SK-N-SH (cell line): ENCODE data around the gene DHX35. TPM values are rescaled to one million over a fixed set of nuclear protein-coding genes. Genes with fewer than 3 reads are reported as not detected.

Source experiments
- CTCF ChIA-PET: fragments of 300-600, 350-600 bp; formaldehyde crosslinking; extraction: SDS; loops from one replicate; lab custom pipeline; 2021; lab: Yijun Ruan, JAX
- POLR2A ChIA-PET: fragments of 350-600 bp; sonication (Branson Sonifier 250); formaldehyde crosslinking; extraction: SDS; loops from one replicate; lab custom pipeline; 2020; ENCODE audit warnings: antibody characterized with exemption, inconsistent platforms; lab: Yijun Ruan, JAX
- DNase-seq: peaks from one replicate; pipeline ENCODE4 v3.0.0; 2012
- H2AFZ ChIP-seq: fragments of 200-600 bp; sonication (generic); 2 replicates; pipeline ENCODE4 v1.8.1; 2016; ENCODE audit warnings: antibody characterized with exemption, mild to moderate bottlenecking, low read depth
- H3F3A ChIP-seq: fragments of 200-600 bp; sonication (generic); replicated peaks from 2 replicates; pipeline ENCODE3; 2016; ENCODE audit warnings: antibody characterized with exemption, mild to moderate bottlenecking; ENCODE audit not compliant: insufficient read depth
- H3K27ac ChIP-seq, 2 experiments: fragments of 200-500 bp in 1 of 2; fragments of 200-600 bp in 1 of 2; sonication (Bioruptor generic) in 1 of 2; sonication (generic), shearing (Covaris generic) in 1 of 2; 2 replicates each; pipeline versions ENCODE4 v1.5.1 to v1.6.1; 2014 to 2016; ENCODE audit warnings: low read depth in 2 of 2, inconsistent platforms in 1 of 2, low read length in 1 of 2, mild to moderate bottlenecking in 1 of 2, mixed read lengths in 1 of 2
- H3K27me3 ChIP-seq: fragments of 200-600 bp; sonication (generic), shearing (Covaris generic); 2 replicates; pipeline ENCODE4 v1.6.1; 2016; ENCODE audit warnings: mixed run types; ENCODE audit not compliant: insufficient read depth
- H3K36me3 ChIP-seq, 2 experiments: fragments of 200-500 bp in 1 of 2; fragments of 200-600 bp in 1 of 2; sonication (Bioruptor generic) in 1 of 2; sonication (generic) in 1 of 2; replicated peaks in 1 of 2; 2 replicates each; pipeline versions ENCODE3 to v1.5.1; 2014 to 2016; ENCODE audit warnings: low read length in 1 of 2, mild to moderate bottlenecking in 1 of 2; ENCODE audit not compliant: insufficient read depth in 2 of 2, control insufficient read depth in 1 of 2
- H3K4me1 ChIP-seq, 2 experiments: fragments of 200-500 bp in 1 of 2; fragments of 200-600 bp in 1 of 2; sonication (Bioruptor generic) in 1 of 2; sonication (generic), shearing (Covaris generic) in 1 of 2; 2 replicates each; pipeline versions ENCODE4 v1.5.1 to v1.6.1; 2014 to 2016; ENCODE audit warnings: low read depth in 1 of 2, low read length in 1 of 2, mixed run types in 1 of 2; ENCODE audit not compliant: insufficient read depth in 2 of 2, control insufficient read depth in 1 of 2
- H3K4me2 ChIP-seq: fragments of 200-600 bp; sonication (generic), shearing (Covaris generic); 2 replicates; pipeline ENCODE4 v1.6.1; 2017; ENCODE audit warnings: mixed run types
- H3K4me3 ChIP-seq, 2 experiments: fragments of 200-500 bp in 1 of 2; fragments of 200-600 bp in 1 of 2; sonication (Bioruptor generic) in 1 of 2; sonication (generic), shearing (Covaris generic) in 1 of 2; 2 replicates each; pipeline versions ENCODE4 v1.5.1 to v1.8.1; 2014 to 2016; ENCODE audit warnings: low read depth in 2 of 2, inconsistent platforms in 1 of 2, low read length in 1 of 2, mild to moderate bottlenecking in 1 of 2, mixed read lengths in 1 of 2, moderate library complexity in 1 of 2
- H3K79me2 ChIP-seq: fragments of 200-600 bp; sonication (generic); 2 replicates; pipeline ENCODE4 v1.8.1; 2017; ENCODE audit warnings: mild to moderate bottlenecking; ENCODE audit not compliant: insufficient read depth
- H3K9ac ChIP-seq: fragments of 200-600 bp; sonication (generic); 2 replicates; pipeline ENCODE4 v1.6.1; 2017; ENCODE audit warnings: mixed run types
- H3K9me2 ChIP-seq: fragments of 200-600 bp; sonication (generic); 2 replicates; pipeline ENCODE4 v1.6.1; 2017; ENCODE audit warnings: mixed run types
- H3K9me3 ChIP-seq: fragments of 200-600 bp; sonication (generic); 2 replicates; pipeline ENCODE4 v1.6.1; 2017; ENCODE audit warnings: mixed run types, mild to moderate bottlenecking, moderate library complexity
- H4K20me1 ChIP-seq: fragments of 200-600 bp; sonication (generic); 2 replicates; pipeline ENCODE4 v1.6.1; 2017; ENCODE audit warnings: mild to moderate bottlenecking, mixed run types; ENCODE audit not compliant: insufficient read depth
- CTCF ChIP-seq: fragments of 200-600 bp; sonication (generic); IDR thresholded peaks from 2 replicates; pipeline ENCODE4 v1.6.1; 2017; ENCODE audit warnings: antibody characterized with exemption, mild to moderate bottlenecking, moderate library complexity
- ELF1 ChIP-seq: IDR thresholded peaks from 2 replicates; pipeline ENCODE4 v1.4.0; 2012
- EZH2phosphoT487 ChIP-seq: fragments of 200-600 bp; sonication (generic); IDR thresholded peaks from 2 replicates; pipeline ENCODE4 v1.6.1; 2017; ENCODE audit warnings: low read depth, mixed run types, mild to moderate bottlenecking, antibody characterized with exemption, moderate library complexity, borderline replicate concordance
- FOXJ3 ChIP-seq: sonication (generic); formaldehyde crosslinking; IDR thresholded peaks from 2 replicates; pipeline ENCODE4 v1.5.1; 2020; ENCODE audit warnings: mild to moderate bottlenecking, missing genetic modification reagents
- MAX ChIP-seq: IDR thresholded peaks from 2 replicates; pipeline ENCODE4 v1.4.0; 2012; ENCODE audit warnings: low read depth
- MEF2A ChIP-seq: IDR thresholded peaks from 2 replicates; pipeline ENCODE4 v1.4.0; 2012; ENCODE audit warnings: low read depth, borderline replicate concordance
- MXI1 ChIP-seq: IDR thresholded peaks from 2 replicates; pipeline ENCODE4 v1.6.1; 2012; ENCODE audit warnings: mild to moderate bottlenecking, low read depth, low read length, improper control_type of control experiment
- RAD21 ChIP-seq: IDR thresholded peaks from 2 replicates; pipeline ENCODE4 v1.6.1; 2012; ENCODE audit warnings: mild to moderate bottlenecking, low read length
- REST ChIP-seq: IDR thresholded peaks from 2 replicates; pipeline ENCODE4 v1.6.1; 2012; ENCODE audit warnings: mild to moderate bottlenecking, low read depth, low read length, moderate library complexity
- RXRA ChIP-seq: IDR thresholded peaks from 2 replicates; pipeline ENCODE4 v1.4.0; 2012; ENCODE audit warnings: low read depth, mild to moderate bottlenecking, borderline replicate concordance
- TAF1 ChIP-seq: IDR thresholded peaks from 2 replicates; pipeline ENCODE4 v1.6.1; 2012; ENCODE audit warnings: low read depth, mild to moderate bottlenecking, low read length, moderate library complexity, borderline replicate concordance
- TCF12 ChIP-seq: IDR thresholded peaks from 2 replicates; pipeline ENCODE4 v1.4.0; 2012
- TEAD4 ChIP-seq: IDR thresholded peaks from 2 replicates; pipeline ENCODE4 v1.4.0; 2012; ENCODE audit warnings: mild to moderate bottlenecking, borderline replicate concordance; ENCODE audit not compliant: insufficient read depth
- YY1 ChIP-seq: IDR thresholded peaks from 2 replicates; pipeline ENCODE4 v1.4.0; 2012; ENCODE audit warnings: low read depth, mild to moderate bottlenecking
- WGBS: methylation state at CpG from one replicate; pipeline ENCODE4 v1.1.6; 2017; ENCODE audit warnings: low lambda C conversion rate; 5-methylcytosine and 5-hydroxymethylcytosine counted together
- polyA plus RNA-seq, 3 experiments: library from polyadenylated mRNA; depleted of rRNA; stranded (reverse); fragments of >200 nt; gene quantifications; 2 replicates each; pipeline ENCODE4 v1.2.3, GENCODE V29; 2012

The DHX35 gene
- polyA plus RNA-seq, 1 of the 3 experiments (the other 2 are of a cell fraction), result 17.1 TPM

GRCh38 chr20:38917657-38918056 lies 44.5 kb upstream of the DHX35 start:
- ChIA-PET CTCF (interaction anchor here (0.8 kb wide), 1 partner anchor 130 kb away, joined by 4 read pairs; no protein-coding TSS in a partner anchor), POLR2A (no interaction called here)
- DNase-seq, result no peak
- WGBS, result 64% methylated on average over 4 of the region's 4 CpGs
- Histone ChIP-seq H3K4me3 (no peak overlapping the region), H3K9ac (no peak overlapping the region), H3K36me3 (no peaks in the 10 kb centered on the region), H3K27me3 (peaks cover 11% of the 10 kb centered on the region; the same call in 1 of the 2 replicates), H4K20me1 (no peaks in the 10 kb centered on the region), H3K79me2 (no peaks in the 10 kb centered on the region), H3F3A (no peaks in the 10 kb centered on the region), H3K27ac (no peak overlapping the region), H3K4me1 (no peaks in the 10 kb centered on the region), H2AFZ (no peak overlapping the region), H3K9me3 (no peaks in the 10 kb centered on the region), H3K4me2 (no peak overlapping the region), H3K9me2 (no peaks in the 10 kb centered on the region)
- no peak for TF ChIP-seq RAD21

GRCh38 chr20:38918172-38918571 lies 44.0 kb upstream of the DHX35 start:
- WGBS, result 65% methylated on average over 9 of the region's 19 CpGs
- H3K4me2 ChIP-seq, result no peak overlapping the region
- no peak for TF ChIP-seq CTCF
- TF ChIP-seq ELF1, result no peak
- TF ChIP-seq TAF1, result no peak
- TF ChIP-seq FOXJ3 (CRISPR knock-in tag), result no peak
- TF ChIP-seq YY1, result no peak
- TF ChIP-seq RXRA, result no peak
- TF ChIP-seq TCF12, result no peak
- TF ChIP-seq TEAD4, result no peak
- no peak overlapping the region for H2AFZ ChIP-seq
- H4K20me1 ChIP-seq, result no peaks in the 10 kb centered on the region
- no peaks in the 10 kb centered on the region for H3K4me1 ChIP-seq
- peaks cover 11% of the 10 kb centered on the region; the same call in 1 of the 2 replicates for H3K27me3 ChIP-seq
- no peak overlapping the region; a peak in 1 of 4 replicates for H3K27ac ChIP-seq
- CTCF ChIA-PET, result no interaction called here
- H3F3A ChIP-seq, result no peaks in the 10 kb centered on the region
- no peak overlapping the region for H3K4me3 ChIP-seq
- H3K36me3 ChIP-seq, result no peaks in the 10 kb centered on the region
- no peaks in the 10 kb centered on the region for H3K9me3 ChIP-seq
- no peak for DNase-seq
- no peaks in the 10 kb centered on the region for H3K9me2 ChIP-seq
- POLR2A ChIA-PET, result no interaction called here
- no peaks in the 10 kb centered on the region for H3K79me2 ChIP-seq
- H3K9ac ChIP-seq, result no peak overlapping the region

GRCh38 chr20:38919683-38920082 lies 42.5 kb upstream of the DHX35 start:
- H3K9ac ChIP-seq, result no peak overlapping the region
- POLR2A ChIA-PET, result no interaction called here
- no peak for DNase-seq
- H3K4me3 ChIP-seq, result no peak overlapping the region
- H3K27me3 ChIP-seq, result peaks cover 11% of the 10 kb centered on the region; the same call in 1 of the 2 replicates
- no peak overlapping the region for H3K4me2 ChIP-seq
- no peak overlapping the region for H3K27ac ChIP-seq
- no peaks in the 10 kb centered on the region for H3K4me1 ChIP-seq
- H3K9me3 ChIP-seq, result no peaks in the 10 kb centered on the region
- no peaks in the 10 kb centered on the region for H3K9me2 ChIP-seq
- H3K79me2 ChIP-seq, result no peaks in the 10 kb centered on the region
- CTCF ChIA-PET, result no interaction called here
- no peaks in the 10 kb centered on the region for H3F3A ChIP-seq
- H2AFZ ChIP-seq, result no peak overlapping the region
- H4K20me1 ChIP-seq, result no peaks in the 10 kb centered on the region
- WGBS, result 94% methylated on average over 3 of the region's 7 CpGs
- H3K36me3 ChIP-seq, result no peaks in the 10 kb centered on the region
- no peak for TF ChIP-seq MXI1
- no peak for TF ChIP-seq EZH2phosphoT487
- TF ChIP-seq CTCF, result no peak
- no peak for TF ChIP-seq MEF2A
- TF ChIP-seq REST, result no peak
- no peak for TF ChIP-seq MAX
